ENCODE measurements around the gene SCFD1.
"Not testable (repeated sequence)": the region's sequence is repeated elsewhere in the genome, so short reads cannot be mapped to it uniquely, and the experiment has no call there.

Gene SCFD1

GRCh38 chr14:30621940-30622830 is at the start of gene SCFD1:
SCFD1 (plus strand) TSS chr14:30622319; CDS start chr14:30622339, 20 bp downstream.
- peak; percentile 91 to 94 for DNase-seq

- DNase-seq = no peak
Measured at GRCh38 chr14:30572771-30573170, 49.3 kb upstream of the SCFD1 start.

- DNase-seq = no peak
Measured at GRCh38 chr14:30573226-30573814, 48.8 kb upstream of the SCFD1 start.

GRCh38 chr14:30573966-30574365 is 48.2 kb upstream of the SCFD1 start:
- DNase-seq = peak; percentile 36 to 40

- peak; percentile 44 to 59 for DNase-seq
Measured at GRCh38 chr14:30574777-30575176, 47.3 kb upstream of the SCFD1 start.

- DNase-seq = not testable (repeated sequence)
Measured at GRCh38 chr14:30576333-30576732, 45.8 kb upstream of the SCFD1 start.

GRCh38 chr14:30580616-30581282 is 41.4 kb upstream of the SCFD1 start:
- DNase-seq = no peak

GRCh38 chr14:30581283-30581625 is 40.9 kb upstream of the SCFD1 start:
- no peak for DNase-seq

GRCh38 chr14:30582376-30582775 is 39.7 kb upstream of the SCFD1 start:
- no peak for DNase-seq

- DNase-seq = no peak
Measured at GRCh38 chr14:30584058-30584630, 38.0 kb upstream of the SCFD1 start.

- no peak for DNase-seq
Measured at GRCh38 chr14:30585204-30585603, 36.9 kb upstream of the SCFD1 start.

GRCh38 chr14:30587141-30587540 is 35.0 kb upstream of the SCFD1 start:
- DNase-seq = no peak

- DNase-seq = no peak
Measured at GRCh38 chr14:30588873-30589272, 33.2 kb upstream of the SCFD1 start.

- no peak for DNase-seq
Measured at GRCh38 chr14:30596935-30597334, 25.2 kb upstream of the SCFD1 start.

- DNase-seq = no peak
Measured at GRCh38 chr14:30597504-30597903, 24.6 kb upstream of the SCFD1 start.

- DNase-seq = peak; percentile 54 to 60
Measured at GRCh38 chr14:30600922-30601918, 20.9 kb upstream of the SCFD1 start.

- no peak for DNase-seq
Measured at GRCh38 chr14:30603402-30603801, 18.7 kb upstream of the SCFD1 start.

- not testable (repeated sequence) for DNase-seq
Measured at GRCh38 chr14:30604696-30605095, 17.4 kb upstream of the SCFD1 start.

GRCh38 chr14:30607156-30607780 is 14.9 kb upstream of the SCFD1 start:
- no peak for DNase-seq

GRCh38 chr14:30608533-30609006 is 13.5 kb upstream of the SCFD1 start:
- no peak for DNase-seq

- DNase-seq = peak; percentile 82 to 85
Measured at GRCh38 chr14:30610787-30611343, 11.3 kb upstream of the SCFD1 start.
